Measurements from ENCODE around the gene ELMO1.

DNA sequence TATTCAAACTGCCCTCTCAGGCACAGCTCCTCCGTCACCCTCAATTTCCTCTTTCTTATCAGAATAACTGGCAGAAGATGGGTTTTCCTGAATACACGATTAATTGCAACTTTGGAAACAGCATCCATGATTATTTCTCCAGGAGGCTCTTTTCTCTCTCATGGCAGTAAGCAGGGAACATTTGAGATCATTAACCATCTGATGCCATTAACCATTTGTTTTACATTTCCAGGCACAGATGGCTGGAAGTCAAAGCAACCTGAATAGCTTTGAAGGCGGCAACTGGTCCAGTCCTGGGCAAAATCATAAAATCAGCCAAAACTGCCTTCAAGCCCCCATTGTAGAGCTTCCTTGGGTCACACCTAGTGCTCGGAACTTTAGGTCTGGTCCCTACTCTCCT lies 434.9 kb downstream of the ELMO1 start:
- TF ChIP-seq, protein P1, sequence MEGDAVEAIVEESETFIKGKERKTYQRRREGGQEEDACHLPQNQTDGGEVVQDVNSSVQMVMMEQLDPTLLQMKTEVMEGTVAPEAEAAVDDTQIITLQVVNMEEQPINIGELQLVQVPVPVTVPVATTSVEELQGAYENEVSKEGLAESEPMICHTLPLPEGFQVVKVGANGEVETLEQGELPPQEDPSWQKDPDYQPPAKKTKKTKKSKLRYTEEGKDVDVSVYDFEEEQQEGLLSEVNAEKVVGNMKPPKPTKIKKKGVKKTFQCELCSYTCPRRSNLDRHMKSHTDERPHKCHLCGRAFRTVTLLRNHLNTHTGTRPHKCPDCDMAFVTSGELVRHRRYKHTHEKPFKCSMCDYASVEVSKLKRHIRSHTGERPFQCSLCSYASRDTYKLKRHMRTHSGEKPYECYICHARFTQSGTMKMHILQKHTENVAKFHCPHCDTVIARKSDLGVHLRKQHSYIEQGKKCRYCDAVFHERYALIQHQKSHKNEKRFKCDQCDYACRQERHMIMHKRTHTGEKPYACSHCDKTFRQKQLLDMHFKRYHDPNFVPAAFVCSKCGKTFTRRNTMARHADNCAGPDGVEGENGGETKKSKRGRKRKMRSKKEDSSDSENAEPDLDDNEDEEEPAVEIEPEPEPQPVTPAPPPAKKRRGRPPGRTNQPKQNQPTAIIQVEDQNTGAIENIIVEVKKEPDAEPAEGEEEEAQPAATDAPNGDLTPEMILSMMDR (IDR thresholded peaks at IDR 0.05; ENCODE audit: borderline replicate concordance, extremely low read depth, low read length, poor library complexity, severe bottlenecking) = no peak
- no peak for TF ChIP-seq EZH2 (IDR thresholded peaks at IDR 0.05; ENCODE audit: borderline replicate concordance, low read depth, low read length, severe bottlenecking)

Measured in DND-41 (cell line).